K562 (cell line): ENCODE data around the gene PPM1H. TPM values are rescaled to one million over a fixed set of nuclear protein-coding genes. Genes with fewer than 3 reads are reported as not detected.

ENCODE experiments used
- ATAC-seq: fragments of 200-7000 bp; cut with Tn5 transposase; 3 replicates; pipeline ENCODE4 v1.9.1; 2020; ENCODE audit warnings: moderate library complexity
- BruUV-seq: library from RNA; stranded (reverse); fragments of 400-500 nt; replicated peaks from 2 replicates; lab custom pipeline; 2021; lab: Mats Ljungman, UMichigan
- CTCF ChIA-PET: fragments of 300-600 bp; formaldehyde crosslinking; extraction: SDS; loops from one replicate; lab custom pipeline; 2021; ENCODE audit warnings: low intra/inter-chr PET ratio; lab: Yijun Ruan, JAX
- POLR2A ChIA-PET: fragments of 300-600, 350-650 bp; sonication (Branson Sonifier 250); formaldehyde crosslinking; extraction: SDS; loops from one replicate; lab custom pipeline; 2021; ENCODE audit warnings: antibody characterized with exemption, inconsistent platforms; lab: Yijun Ruan, JAX
- DNase-seq, 4 experiments: peaks; one replicate each; pipeline versions ENCODE4 v3.0.0 to v3.0.0-alpha.2; 2011 to 2018; ENCODE audit warnings: low spot score in 3 of 4, mixed read lengths in 3 of 4; ENCODE audit errors: extremely low read depth in 1 of 4
- FAIRE-seq: peaks from 2 replicates; lab custom pipeline; 2011; peaks lifted over from hg19 to GRCh38; lab: Jason Lieb, UNC
- H2AFZ ChIP-seq: 2 replicates; pipeline ENCODE4 v1.6.0; 2011; ENCODE audit warnings: low read depth, low read length, control low read depth, inconsistent platforms
- H3K27ac ChIP-seq: fragments of 200-600 bp; 3 replicates; pipeline ENCODE4 v1.8.0; 2011; ENCODE audit warnings: low read depth, mild to moderate bottlenecking, control low read depth, inconsistent platforms, low read length, moderate library complexity, mixed read lengths; ENCODE audit errors: extremely low read depth
- H3K27me3 ChIP-seq, 2 experiments: fragments of 300-600 bp in 1 of 2; 2 replicates in 1 of 2; 3 replicates in 1 of 2; pipeline versions ENCODE4 v1.6.0 to v1.8.0; 2011; ENCODE audit warnings: inconsistent platforms in 2 of 2, low read length in 2 of 2, mild to moderate bottlenecking in 1 of 2, mixed read lengths in 1 of 2, moderate library complexity in 1 of 2; ENCODE audit not compliant: control insufficient read depth in 2 of 2, insufficient read depth in 2 of 2
- H3K36me3 ChIP-seq: fragments of 300-600 bp; 3 replicates; pipeline ENCODE4 v1.8.0; 2011; ENCODE audit warnings: mild to moderate bottlenecking, low read length, inconsistent platforms; ENCODE audit not compliant: control insufficient read depth, insufficient read depth
- H3K4me1 ChIP-seq, 2 experiments: fragments of 200-600 bp in 1 of 2; replicated peaks in 1 of 2; 2 replicates in 1 of 2; 3 replicates in 1 of 2; pipeline versions ENCODE4 v1.5.1 to v1.8.0; 2011; ENCODE audit warnings: inconsistent platforms in 2 of 2, low read length in 2 of 2, mild to moderate bottlenecking in 1 of 2, mixed read lengths in 1 of 2, moderate library complexity in 1 of 2; ENCODE audit not compliant: control insufficient read depth in 2 of 2, insufficient read depth in 2 of 2
- H3K4me2 ChIP-seq: 2 replicates; pipeline ENCODE4 v1.6.1; 2011; ENCODE audit warnings: low read length, control low read depth, inconsistent platforms, mixed read lengths; ENCODE audit not compliant: insufficient read depth
- H3K4me3 ChIP-seq: fragments of 200-600 bp; sonication (generic), shearing (Covaris generic); 2 replicates; pipeline ENCODE4 v1.5.1; 2016; ENCODE audit warnings: control low read depth, inconsistent platforms
- H3K79me2 ChIP-seq: fragments of 200-600 bp; 3 replicates; pipeline ENCODE4 v1.8.0; 2011; ENCODE audit warnings: low read length, inconsistent platforms; ENCODE audit not compliant: control insufficient read depth, insufficient read depth
- H3K9ac ChIP-seq, 2 experiments: 2 replicates each; pipeline versions ENCODE4 v1.6.0 to v1.6.1; 2011; ENCODE audit warnings: low read depth in 2 of 2, low read length in 2 of 2, control low read depth in 1 of 2, inconsistent platforms in 1 of 2, mild to moderate bottlenecking in 1 of 2, mixed read lengths in 1 of 2; ENCODE audit not compliant: insufficient read depth in 1 of 2
- H3K9me1 ChIP-seq: one replicate; pipeline ENCODE4 v1.6.0; 2011; ENCODE audit warnings: inconsistent platforms, mild to moderate bottlenecking, low read length, moderate library complexity; ENCODE audit not compliant: control insufficient read depth, insufficient read depth
- H3K9me3 ChIP-seq: replicated peaks from 2 replicates; pipeline ENCODE4 v1.5.1; 2011; ENCODE audit warnings: low read depth, low read length, inconsistent platforms; ENCODE audit not compliant: control insufficient read depth, insufficient read depth
- H4K20me1 ChIP-seq: replicated peaks from 2 replicates; pipeline ENCODE4 v1.6.1; 2011; ENCODE audit warnings: low read length, inconsistent platforms, mixed read lengths; ENCODE audit not compliant: control insufficient read depth, insufficient read depth
- ATF1 ChIP-seq, 2 experiments: fragments of 450-650 bp in 1 of 2; IDR thresholded peaks; 2 replicates each; pipeline ENCODE4 v1.6.1; 2016; ENCODE audit warnings: missing compliant biosample characterization in 1 of 2, missing genetic modification characterization in 1 of 2
- CBFA2T3 ChIP-seq: fragments of 450-650 bp; IDR thresholded peaks from 2 replicates; pipeline ENCODE4 v1.6.1; 2017
- GABPB1 ChIP-seq: sonication (generic); formaldehyde crosslinking; IDR thresholded peaks from 2 replicates; pipeline ENCODE4 v1.8.0; 2022; ENCODE audit warnings: mild to moderate bottlenecking, missing genetic modification reagents
- JUND ChIP-seq, 2 experiments: IDR thresholded peaks; 2 replicates in 1 of 2; 3 replicates in 1 of 2; pipeline ENCODE4 v1.6.1; 2011; ENCODE audit warnings: borderline replicate concordance in 2 of 2, low read depth in 2 of 2, low read length in 2 of 2, improper control_type of control experiment in 1 of 2, missing biosample characterization in 1 of 2, missing genetic modification characterization in 1 of 2, missing genetic modification reagents in 1 of 2
- MLX ChIP-seq, 2 experiments: fragments of 450-650 bp in 1 of 2; sonication (generic) in 1 of 2; formaldehyde crosslinking; conservative IDR thresholded peaks; 2 replicates each; pipeline versions ENCODE4 v1.4.0 to v1.8.1; 2020 to 2022; ENCODE audit warnings: mild to moderate bottlenecking in 1 of 2, missing genetic modification reagents in 1 of 2
- TBP ChIP-seq: optimal IDR thresholded peaks from 2 replicates; pipeline ENCODE3; 2011; ENCODE audit warnings: low read depth, low read length, improper control_type of control experiment
- TRIM28 ChIP-seq: fragments of 450-650 bp; IDR thresholded peaks from 2 replicates; pipeline ENCODE4 v1.6.1; 2017
- ZBTB49 ChIP-seq: sonication (generic); formaldehyde crosslinking; IDR thresholded peaks from 2 replicates; pipeline ENCODE4 v1.8.0; 2022; ENCODE audit warnings: missing genetic modification reagents, mild to moderate bottlenecking, borderline replicate concordance
- ZNF212 ChIP-seq: fragments of 450-650 bp; formaldehyde crosslinking; IDR thresholded peaks from 2 replicates; pipeline ENCODE4 v1.4.0; 2020; ENCODE audit warnings: mild to moderate bottlenecking
- ZNF445 ChIP-seq: fragments of 250-450 bp; sonication (Bioruptor Pico); IDR thresholded peaks from 2 replicates; pipeline ENCODE4 v1.4.0; 2020; ENCODE audit warnings: low read depth, mild to moderate bottlenecking, moderate library complexity
- WGBS: fragments of 100-300 bp; shearing (Covaris generic); methylation state at CpG from one replicate; pipeline ENCODE4 v1.1.6; 2016; ENCODE audit warnings: low coverage, mixed read lengths; ENCODE audit not compliant: insufficient coverage; ENCODE audit errors: missing lambda C conversion rate; 5-methylcytosine and 5-hydroxymethylcytosine counted together
- in situ Hi-C: fragments of 300-500 bp; cut with MboI; formaldehyde crosslinking; loops from 4 replicates; pipeline ENCODE4 v1.15.0; 2018; ENCODE audit warnings: inconsistent platforms, mixed read lengths
- intact Hi-C: fragments of 100-400 bp; cut with micrococcal nuclease; formaldehyde crosslinking; loops from 2 replicates; pipeline ENCODE4 v1.14.2; 2022
- polyA plus RNA-seq, 8 experiments: library from polyadenylated mRNA; depleted of rRNA in 4 of 8; stranded (reverse) in 5 of 8; unstranded in 3 of 8; fragments of >200 nt; fragmentation: Nextera tagmentation in 2 of 8; fragmentation: Illumina TruSeq in 1 of 8; extraction: Ambion mirVana in 2 of 8; extraction: Trizol in 1 of 8; gene quantifications; 2 replicates each; pipeline versions ENCODE4 v1.2.1 to v1.2.3, GENCODE V29; 2011 to 2014; ENCODE audit warnings: inconsistent platforms in 1 of 8, missing spikeins in 1 of 8
- total RNA-seq, 7 experiments: library from RNA; depleted of rRNA in 6 of 7; stranded (reverse); fragments of >200 nt in 6 of 7; fragmentation: Illumina TruSeq in 2 of 7; extraction: Trizol in 2 of 7; gene quantifications; 2 replicates each; pipeline versions ENCODE4 v1.2.1 to v1.2.3, GENCODE V29; 2011 to 2021; ENCODE audit warnings: low replicate concordance in 1 of 7
- TF ChIP-seq, protein P1 (sequence below): fragments of 450-650 bp; formaldehyde crosslinking; IDR thresholded peaks from 2 replicates; pipeline ENCODE4 v1.4.0; 2022; ENCODE audit warnings: missing genetic modification characterization
- TF ChIP-seq, protein P2 (sequence below): fragments of 250-450 bp; sonication (Bioruptor Pico); IDR thresholded peaks from 2 replicates; pipeline ENCODE4 v1.4.0; 2020; ENCODE audit warnings: mild to moderate bottlenecking

The PPM1H gene
- total and polyA plus RNA-seq, 9 of the 15 experiments (the other 6 are each of a cell fraction or from before 2014, with no cell fraction given): 5.3 to 29.3 (median 11.3) TPM

- peak; percentile 13; the same call in 1 of the 2 replicates for TF ChIP-seq JUND (IDR thresholded peaks at IDR 0.05; ENCODE audit: borderline replicate concordance, low read depth, low read length)
- no peak for TF ChIP-seq JUND (tag; IDR thresholded peaks at IDR 0.05; ENCODE audit: borderline replicate concordance, low read depth, low read length)
- no peak for TF ChIP-seq ATF1 (CRISPR knock-in tag; IDR thresholded peaks at IDR 0.05)
- peak; percentile 69 for TF ChIP-seq ATF1 (tag; IDR thresholded peaks at IDR 0.05)
- TF ChIP-seq TBP: no peak
- TF ChIP-seq, protein P1, sequence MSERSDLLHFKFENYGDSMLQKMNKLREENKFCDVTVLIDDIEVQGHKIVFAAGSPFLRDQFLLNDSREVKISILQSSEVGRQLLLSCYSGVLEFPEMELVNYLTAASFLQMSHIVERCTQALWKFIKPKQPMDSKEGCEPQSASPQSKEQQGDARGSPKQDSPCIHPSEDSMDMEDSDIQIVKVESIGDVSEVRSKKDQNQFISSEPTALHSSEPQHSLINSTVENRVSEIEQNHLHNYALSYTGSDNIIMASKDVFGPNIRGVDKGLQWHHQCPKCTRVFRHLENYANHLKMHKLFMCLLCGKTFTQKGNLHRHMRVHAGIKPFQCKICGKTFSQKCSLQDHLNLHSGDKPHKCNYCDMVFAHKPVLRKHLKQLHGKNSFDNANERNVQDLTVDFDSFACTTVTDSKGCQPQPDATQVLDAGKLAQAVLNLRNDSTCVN (CRISPR knock-in tag): no peak
- TF ChIP-seq TRIM28: no peak
- TF ChIP-seq CBFA2T3: peak; percentile 39
Measured at GRCh38 chr12:62860501-62861411, 74.2 kb downstream of the PPM1H start (continued).

DNA sequence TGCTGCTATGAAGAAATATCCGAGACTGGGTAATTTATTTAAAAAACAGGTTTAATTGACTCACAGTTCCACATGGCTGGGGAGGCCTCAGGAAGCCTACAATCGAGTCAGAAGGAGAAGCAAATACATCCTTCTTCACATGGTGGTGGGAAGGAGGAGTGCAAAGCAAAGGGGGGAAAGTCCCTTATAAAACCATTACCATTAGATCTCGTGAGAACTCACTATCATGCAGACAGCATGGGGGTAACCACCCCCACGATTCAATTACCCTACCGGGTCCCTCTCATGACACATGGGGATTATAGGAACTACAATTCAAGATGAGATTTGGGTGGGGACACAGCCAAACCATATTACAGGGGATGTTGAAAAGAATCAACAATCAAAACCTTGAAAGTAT lies 74.9 kb downstream of the PPM1H start:
- Histone ChIP-seq H3K79me2 (0 out of 3 replicates have a peak, but pooled peaks cover 4% of the 10 kb centered on the region), H3K27ac (no peak overlapping the region), H4K20me1 (no peaks in the 10 kb centered on the region), H3K4me3 (no peak overlapping the region), H3K9me1 (no peaks in the 10 kb centered on the region), H3K27me3 (no peaks in the 10 kb centered on the region), H3K4me1 (peaks cover 0 to 12% of the 10 kb centered on the region in 2 experiments; a peak in 4 of 5 replicates), H3K9ac (no peak overlapping the region), H3K9me3 (no peaks in the 10 kb centered on the region), H3K4me2 (no peak overlapping the region), H2AFZ (no peak overlapping the region), H3K36me3 (no peaks in the 10 kb centered on the region)
- ChIA-PET CTCF (no interaction called here), POLR2A (interaction anchor here (2.0 kb wide), 1 partner anchor 15 kb away, joined by 4 read pairs; no protein-coding TSS in a partner anchor)
- ATAC-seq (no peak), FAIRE-seq (no peak), DNase-seq (no peak)
- intact Hi-C loops (no loop called here), in situ Hi-C loops (no loop called here)
- WGBS: 45% methylated on average over 5 of the region's 5 CpGs
- BruUV-seq: no TSS peak
- TF ChIP-seq, protein P2, sequence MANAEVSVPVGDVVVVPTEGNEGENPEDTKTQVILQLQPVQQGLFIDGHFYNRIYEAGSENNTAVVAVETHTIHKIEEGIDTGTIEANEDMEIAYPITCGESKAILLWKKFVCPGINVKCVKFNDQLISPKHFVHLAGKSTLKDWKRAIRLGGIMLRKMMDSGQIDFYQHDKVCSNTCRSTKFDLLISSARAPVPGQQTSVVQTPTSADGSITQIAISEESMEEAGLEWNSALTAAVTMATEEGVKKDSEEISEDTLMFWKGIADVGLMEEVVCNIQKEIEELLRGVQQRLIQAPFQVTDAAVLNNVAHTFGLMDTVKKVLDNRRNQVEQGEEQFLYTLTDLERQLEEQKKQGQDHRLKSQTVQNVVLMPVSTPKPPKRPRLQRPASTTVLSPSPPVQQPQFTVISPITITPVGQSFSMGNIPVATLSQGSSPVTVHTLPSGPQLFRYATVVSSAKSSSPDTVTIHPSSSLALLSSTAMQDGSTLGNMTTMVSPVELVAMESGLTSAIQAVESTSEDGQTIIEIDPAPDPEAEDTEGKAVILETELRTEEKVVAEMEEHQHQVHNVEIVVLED (CRISPR knock-in tag): no peak
- TF ChIP-seq ZNF445 (CRISPR knock-in tag): no peak
- no peak for TF ChIP-seq MLX (CRISPR knock-in tag; conservative IDR thresholded peaks at IDR 0.05)
- TF ChIP-seq ZNF212 (CRISPR knock-in tag): no peak
- TF ChIP-seq ZBTB49 (CRISPR knock-in tag): no peak
- no peak for TF ChIP-seq GABPB1 (CRISPR knock-in tag)
